Pancreas (tissue), 10 donors: ENCODE data around the gene STT3A. TPM values are rescaled to one million over a fixed set of nuclear protein-coding genes. Genes with fewer than 3 reads are reported as not detected.

Source experiments
- ATAC-seq, 4 donors: fragments of 200-7000 bp; cut with Tn5 transposase; one replicate each; pipeline versions ENCODE4 v1.8.0 to v1.9.1; 2020; ENCODE audit warnings: mild to moderate bottlenecking in 4 of 4, moderate library complexity in 4 of 4
- DNase-seq, 6 donors: peaks; one replicate each; pipeline ENCODE4 v3.0.0-alpha.2; 2020
- FAIRE-seq: peaks from 2 replicates; lab custom pipeline; 2012; peaks lifted over from hg19 to GRCh38; lab: Jason Lieb, UNC
- H3K27ac ChIP-seq, 4 donors: fragments of 200-600 bp; sonication (generic); 1 replicate in 3 of 4; 2 replicates in 1 of 4; pipeline versions ENCODE4 v1.5.0 to v1.8.0; 2020
- H3K27me3 ChIP-seq, 4 donors: fragments of 200-600 bp; one replicate each; pipeline ENCODE4 v1.8.0; 2021
- H3K36me3 ChIP-seq, 3 donors: fragments of 200-600 bp; sonication (generic) in 1 of 3; one replicate each; pipeline versions ENCODE4 v1.5.0 to v1.8.0; 2020 to 2021
- H3K4me1 ChIP-seq, 3 donors: fragments of 200-600 bp; one replicate each; pipeline ENCODE4 v1.8.0; 2021
- H3K4me3 ChIP-seq, 4 donors: fragments of 200-600 bp; sonication (generic) in 2 of 4; one replicate each; pipeline versions ENCODE4 v1.5.0 to v1.8.0; 2020 to 2021
- H3K9me3 ChIP-seq, 4 donors: fragments of 200-600 bp; one replicate each; pipeline ENCODE4 v1.8.0; 2021
- CTCF ChIP-seq, 4 donors: fragments of 200-600 bp; sonication (generic) in 3 of 4; IDR thresholded peaks; one replicate each; pipeline versions ENCODE4 v1.5.0 to v1.8.0; 2021; ENCODE audit warnings: antibody characterized with exemption in 4 of 4
- WGBS, 2 donors: extraction: QIAGEN DNeasy Blood & Tissue Kit; methylation state at CpG; one replicate each; pipeline ENCODE4 v1.1.7; 2013; 5-methylcytosine and 5-hydroxymethylcytosine counted together
- intact Hi-C, 3 donors: fragments of 100-400 bp; cut with DNase I; formaldehyde crosslinking; loops; one replicate each; pipeline versions ENCODE4 v1.11.1 to v1.14.2; 2022
- polyA plus RNA-seq, 2 donors: library from polyadenylated mRNA; stranded (reverse); fragments of 200-250 nt; gene quantifications; one replicate each; pipeline ENCODE4 v1.2.3, GENCODE V29; 2013
- total RNA-seq, 6 donors: library from RNA; stranded (reverse); fragmentation: NEBNext Ultra II Directional in 4 of 6; extraction: Animal tissue kit (Norgen Biotek cat#: 25700) in 4 of 6; gene quantifications; one replicate each; pipeline versions ENCODE4 v1.2.1 to v1.2.4, GENCODE V29; 2021 to 2023
- donor health status: healthy with polysubstance abuse.
- donor health status: DM: no; HTN: no; CAD: no; lungs with moderate emphysema.
- donor health status: DM: no; HTN: no; CAD: no.
- donor health status: control.
- donor health status: control.
- donor health status: Bipolar disorder and iron deficiency.
- donor health status: DM: yes; HTN: yes; CAD: no.
- donor health status: DM: no; HTN: no; CAD: no.
- donor health status: DM: no; HTN: no; CAD: no.
- donor health status: DM: yes; HTN: yes; CAD: no.

Gene STT3A
- total and polyA plus RNA-seq, 8 donors: 37.4 to 121 (median 89.4) TPM

- Histone ChIP-seq H3K27ac (no peak overlapping the region), H3K27me3 (no peaks in the 10 kb centered on the region), H3K4me1 (no peaks in the 10 kb centered on the region), H3K36me3 (no peaks in the 10 kb centered on the region), H3K9me3 (peaks cover 0 to 3% (median 0%) of the 10 kb centered on the region in 4 donors), H3K4me3 (no peak overlapping the region)
- FAIRE-seq (no peak), ATAC-seq (no peak), DNase-seq (no peak)
- WGBS, 2 donors: 79 to 97% methylated on average over 1 of the region's 1 CpG
- intact Hi-C loops: no loop called here
- no peak for TF ChIP-seq CTCF (IDR thresholded peaks at IDR 0.05)
Observed at GRCh38 chr11:125553357-125553756, 39.3 kb upstream of the STT3A start.

GRCh38 chr11:125554038-125554437 is 38.6 kb upstream of the STT3A start:
- Histone ChIP-seq H3K27ac (no peak overlapping the region), H3K9me3 (peaks cover 0 to 3% (median 0%) of the 10 kb centered on the region in 4 donors), H3K4me1 (no peaks in the 10 kb centered on the region), H3K27me3 (no peaks in the 10 kb centered on the region), H3K36me3 (no peaks in the 10 kb centered on the region), H3K4me3 (no peak overlapping the region)
- 82 to 87% methylated on average over 3 of the region's 3 CpGs for WGBS, 2 donors
- no peak for FAIRE-seq
- TF ChIP-seq CTCF (IDR thresholded peaks at IDR 0.05): no peak
- DNase-seq: no peak
- intact Hi-C loops: no loop called here
- ATAC-seq: no peak

- intact Hi-C loops: no loop called here
- no peak for TF ChIP-seq CTCF (IDR thresholded peaks at IDR 0.05)
- ATAC-seq (no peak), DNase-seq (no peak), FAIRE-seq (no peak)
- no peak overlapping the region for H3K27ac ChIP-seq
- H3K27me3 ChIP-seq: no peaks in the 10 kb centered on the region
- 65 to 82% methylated on average over 3 of the region's 3 CpGs for WGBS, 2 donors
- no peak overlapping the region for H3K4me3 ChIP-seq
- no peaks in the 10 kb centered on the region for H3K9me3 ChIP-seq
- no peaks in the 10 kb centered on the region for H3K36me3 ChIP-seq
- H3K4me1 ChIP-seq: no peaks in the 10 kb centered on the region
Observed at GRCh38 chr11:125559888-125560287, 32.8 kb upstream of the STT3A start.

GRCh38 chr11:125561924-125562323 is 30.7 kb upstream of the STT3A start:
- ATAC-seq: no peak
- intact Hi-C loops: no loop called here
- FAIRE-seq: no peak
- no peaks in the 10 kb centered on the region for H3K4me1 ChIP-seq
- no peak for DNase-seq
- WGBS, 2 donors: 90 to 94% methylated on average over 1 of the region's 1 CpG
- H3K4me3 ChIP-seq: no peak overlapping the region
- no peak overlapping the region for H3K27ac ChIP-seq
- TF ChIP-seq CTCF (IDR thresholded peaks at IDR 0.05): no peak
- H3K9me3 ChIP-seq: no peaks in the 10 kb centered on the region
- no peaks in the 10 kb centered on the region for H3K27me3 ChIP-seq
- no peaks in the 10 kb centered on the region for H3K36me3 ChIP-seq

- no peak for ATAC-seq
Observed at GRCh38 chr11:125562430-125562829, 30.2 kb upstream of the STT3A start.

More at GRCh38 chr11:125562430-125562829, 30.2 kb upstream of the STT3A start:
- FAIRE-seq (no peak), DNase-seq (no peak)
- no peak overlapping the region for H3K27ac ChIP-seq
- no peak for TF ChIP-seq CTCF (IDR thresholded peaks at IDR 0.05)
- no peaks in the 10 kb centered on the region for H3K36me3 ChIP-seq
- whole genome bisulfite sequencing, 2 donors: 64 to 73% methylated on average over 4 of the region's 4 CpGs
- no peak overlapping the region for H3K4me3 ChIP-seq
- intact Hi-C loops: no loop called here
- no peaks in the 10 kb centered on the region for H3K27me3 ChIP-seq
- no peaks in the 10 kb centered on the region for H3K4me1 ChIP-seq
- H3K9me3 ChIP-seq: no peaks in the 10 kb centered on the region
